ENCODE data around the gene PXDN. TPM values are rescaled to one million over a fixed set of nuclear protein-coding genes. Genes with fewer than 3 reads are reported as not detected.

PXDN gene
- total RNA-seq, 1 donor from 2014 or later = 1.1 TPM

DNA sequence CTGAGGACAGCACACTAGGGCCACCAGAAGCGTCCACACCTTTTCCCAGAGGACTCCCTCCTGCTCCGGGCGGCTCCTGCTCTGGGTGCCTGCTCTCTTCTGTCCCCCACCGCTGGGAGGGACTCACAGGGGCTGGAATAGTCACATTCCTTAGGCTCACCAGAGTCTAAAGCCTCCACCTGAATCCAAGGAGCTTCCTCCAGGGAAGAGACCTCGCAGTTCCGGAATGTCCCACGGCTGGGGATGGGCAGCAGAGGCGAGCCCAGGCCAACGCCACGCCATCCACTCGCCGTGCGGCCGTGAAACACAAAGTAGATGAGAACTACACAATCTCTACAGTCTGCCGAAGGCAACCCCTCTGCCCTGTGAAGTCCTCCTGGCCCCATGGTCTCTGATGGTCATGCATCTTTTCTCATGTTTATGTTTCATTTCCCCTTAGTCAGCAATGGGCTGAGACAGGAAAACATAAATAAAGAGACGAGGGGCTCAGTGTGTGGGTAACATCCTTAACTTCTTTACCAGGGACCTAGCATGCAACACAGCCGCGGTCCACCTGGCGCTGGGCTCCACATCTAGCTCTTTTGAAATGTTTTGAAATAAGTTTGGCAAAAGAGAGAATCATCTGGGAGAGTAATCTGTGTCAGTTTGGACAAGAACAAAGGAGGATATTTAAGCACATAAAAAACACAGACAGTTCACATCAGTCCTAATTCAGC lies 98.4 kb downstream of the PXDN start:
- Mint-ChIP-seq H3K27ac (no peak overlapping the region), H3K27me3 (no peaks in the 10 kb centered on the region), H3K36me3 (ENCODE audit: low read depth) (no peaks in the 10 kb centered on the region), H3K4me3 (no peak overlapping the region), H3K4me1 (no peaks in the 10 kb centered on the region), H3K9me3 (no peaks in the 10 kb centered on the region)
- intact Hi-C loops (cut with micrococcal nuclease) = no loop called here
- DNase-seq = no peak

DNA sequence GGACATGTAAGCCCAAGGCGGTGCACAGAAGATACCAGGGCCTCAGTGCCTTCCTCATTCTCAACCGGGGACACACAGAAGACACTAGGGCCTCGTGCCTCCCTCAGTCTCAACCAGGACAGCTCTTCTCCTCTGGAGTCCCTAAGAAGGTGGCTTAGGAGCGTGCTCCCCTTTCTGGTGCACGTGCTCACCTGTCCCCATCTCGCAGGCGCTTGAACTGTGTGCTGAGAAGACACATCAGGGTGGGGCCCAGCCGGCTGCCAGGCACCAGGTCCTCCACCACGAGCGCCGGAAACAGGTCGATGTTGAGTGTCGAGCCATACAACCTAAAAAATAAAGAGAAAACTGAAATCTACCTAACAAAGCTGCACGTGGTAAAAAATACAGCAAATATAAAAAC lies 99.9 kb downstream of the PXDN start:
- Mint-ChIP-seq H3K27ac (no peak overlapping the region), H3K4me1 (no peaks in the 10 kb centered on the region), H3K36me3 (ENCODE audit: low read depth) (no peaks in the 10 kb centered on the region), H3K4me3 (no peak overlapping the region), H3K27me3 (no peaks in the 10 kb centered on the region), H3K9me3 (no peaks in the 10 kb centered on the region)
- intact Hi-C loops (cut with micrococcal nuclease) = no loop called here
- no peak for DNase-seq

DNA sequence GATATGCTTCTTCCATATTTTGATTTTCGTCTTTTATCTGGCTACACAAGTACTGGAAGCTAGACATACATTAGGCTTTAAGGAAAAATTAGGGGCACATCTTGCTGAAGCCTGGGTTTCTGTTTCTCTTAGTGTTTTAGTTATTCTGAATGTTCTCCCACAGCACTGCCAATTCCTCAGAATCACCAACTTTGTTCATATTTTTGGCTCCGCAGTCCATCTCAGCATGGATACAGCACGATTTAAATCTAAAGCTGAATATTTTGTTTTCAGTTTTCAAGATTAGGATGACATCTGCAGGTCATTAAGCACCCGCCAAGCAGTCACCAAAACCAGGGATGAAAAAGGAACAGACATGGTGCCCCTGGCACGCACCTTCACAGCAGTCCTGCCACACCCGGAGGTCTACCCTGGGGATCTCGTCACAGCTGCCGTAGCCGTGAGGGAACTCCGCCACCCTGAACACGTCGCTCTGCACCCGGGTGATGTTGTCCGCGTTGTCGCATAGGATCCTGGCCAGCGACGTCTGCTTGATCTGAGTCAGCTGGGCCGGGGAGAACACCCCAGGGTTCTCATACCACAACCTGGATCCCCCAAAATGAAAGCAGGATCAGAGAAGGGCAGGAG lies 101.2 kb downstream of the PXDN start:
- intact Hi-C loops (cut with micrococcal nuclease) = no loop called here
- Mint-ChIP-seq H3K36me3 (ENCODE audit: low read depth) (no peaks in the 10 kb centered on the region), H3K4me3 (no peak overlapping the region), H3K4me1 (no peaks in the 10 kb centered on the region), H3K27ac (no peak overlapping the region), H3K27me3 (no peaks in the 10 kb centered on the region), H3K9me3 (no peaks in the 10 kb centered on the region)
- no peak for DNase-seq

DNA sequence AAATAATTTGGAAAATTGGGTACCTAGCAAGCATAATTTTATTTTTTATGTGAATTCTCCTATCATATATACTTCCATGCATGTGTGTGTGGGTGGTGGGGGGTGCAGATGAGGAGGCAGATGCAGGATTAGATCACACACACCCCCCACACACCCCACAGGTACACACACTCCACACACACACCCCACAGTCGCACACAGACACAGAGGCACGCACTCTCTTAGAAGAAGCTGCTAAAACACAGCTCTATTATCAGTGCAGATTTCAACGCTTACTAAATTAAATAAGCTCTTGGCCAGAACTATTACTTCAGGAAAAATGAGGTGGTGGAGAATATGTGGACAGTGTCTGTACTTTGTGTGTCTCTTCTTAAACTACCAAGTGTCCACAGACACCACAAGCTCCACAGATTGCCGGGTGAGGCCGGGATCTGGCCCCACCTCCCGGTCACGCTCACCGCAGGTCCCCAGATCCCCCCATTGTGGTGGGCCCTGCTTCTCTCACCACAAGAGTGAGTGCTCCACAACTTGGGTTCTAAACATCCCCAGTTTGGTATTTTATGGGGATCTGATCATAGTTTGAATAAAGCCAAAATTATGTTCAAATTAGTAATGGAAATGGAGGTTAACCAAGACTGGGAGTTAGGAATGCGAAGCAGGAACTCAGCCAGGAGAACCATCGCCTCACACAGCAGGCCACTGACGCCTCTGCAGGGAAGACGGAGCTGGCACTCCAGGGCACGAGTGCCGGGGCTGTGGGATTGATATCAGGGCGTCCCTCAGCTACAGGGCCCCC lies 102.1 kb downstream of the PXDN start:
- Mint-ChIP-seq H3K27ac (no peak overlapping the region), H3K4me3 (no peak overlapping the region)
- intact Hi-C loops (cut with micrococcal nuclease) = no loop called here

DNA sequence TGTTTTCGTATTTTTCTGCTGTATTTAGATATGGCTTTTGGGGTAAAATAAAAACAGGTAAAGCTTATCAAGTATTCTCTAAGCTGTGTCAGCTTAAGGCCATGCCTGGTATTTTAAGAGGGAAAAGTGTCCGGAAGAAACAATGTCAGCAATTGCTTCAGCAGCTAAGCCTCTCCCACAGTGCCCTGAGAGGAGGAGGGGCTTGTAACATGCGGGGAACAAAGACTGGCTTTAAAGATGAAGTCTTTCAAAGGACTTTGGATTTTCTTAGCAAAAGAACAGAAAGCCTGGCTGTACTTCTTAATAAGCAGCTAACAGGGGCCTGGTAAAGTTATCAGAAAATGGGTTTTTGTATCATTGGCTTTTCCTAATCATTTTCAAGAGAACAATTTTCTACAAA lies 102.8 kb downstream of the PXDN start:
- H3K27ac Mint-ChIP-seq = no peak overlapping the region
- H3K36me3 Mint-ChIP-seq (ENCODE audit: low read depth) = no peaks in the 10 kb centered on the region
- no peaks in the 10 kb centered on the region for H3K4me1 Mint-ChIP-seq
- H3K27me3 Mint-ChIP-seq = no peaks in the 10 kb centered on the region
- no peak for DNase-seq
- no peak overlapping the region for H3K4me3 Mint-ChIP-seq
- intact Hi-C loops (cut with micrococcal nuclease) = no loop called here
- H3K9me3 Mint-ChIP-seq = no peaks in the 10 kb centered on the region

More for the DNA sequence above, 102.1 kb downstream of the PXDN start:
- Mint-ChIP-seq H3K9me3 (no peaks in the 10 kb centered on the region), H3K27me3 (no peaks in the 10 kb centered on the region), H3K4me1 (no peaks in the 10 kb centered on the region), H3K36me3 (ENCODE audit: low read depth) (no peaks in the 10 kb centered on the region)
- DNase-seq = no peak

DNA sequence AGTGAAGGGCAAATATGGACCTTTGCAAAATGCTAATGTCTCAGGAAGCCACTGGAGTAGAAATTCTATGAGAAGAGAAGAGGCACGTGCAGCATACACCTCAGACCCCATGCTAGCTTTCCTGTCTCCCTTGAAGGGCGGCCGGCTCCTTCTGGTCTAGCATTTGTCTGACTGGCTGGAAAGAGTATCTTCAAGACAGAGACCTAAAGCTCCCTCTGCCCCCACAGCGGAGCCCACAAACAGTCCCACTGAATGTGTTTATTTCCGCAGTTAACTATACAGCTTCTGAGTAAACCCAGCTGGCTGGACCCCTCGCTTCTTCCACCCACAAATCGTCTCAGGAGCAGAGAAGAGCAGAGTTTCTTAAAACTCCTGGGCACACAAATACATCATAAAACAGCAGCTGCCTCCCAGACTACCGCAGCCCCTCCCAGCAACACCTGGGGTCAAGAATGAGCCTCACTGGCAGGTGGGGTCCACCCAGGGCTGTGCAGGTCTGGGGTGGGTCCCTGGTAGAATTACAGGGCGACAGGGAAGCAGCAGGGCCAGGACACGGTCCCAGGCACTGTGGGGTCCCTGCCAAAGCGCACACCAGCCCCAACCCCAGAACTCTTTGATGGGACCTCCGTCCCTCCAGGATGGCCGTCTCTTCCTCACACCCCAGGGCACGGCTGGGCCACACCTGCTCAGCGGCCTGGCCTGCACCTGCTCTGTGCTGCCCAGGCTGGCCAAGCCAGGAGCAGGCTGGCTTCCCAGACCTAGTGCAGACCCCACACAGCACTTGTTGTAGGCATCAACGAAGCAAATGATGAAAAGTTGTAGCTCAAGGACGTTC lies 103.8 kb downstream of the PXDN start:
- H3K36me3 Mint-ChIP-seq (ENCODE audit: low read depth) = no peaks in the 10 kb centered on the region

DNA sequence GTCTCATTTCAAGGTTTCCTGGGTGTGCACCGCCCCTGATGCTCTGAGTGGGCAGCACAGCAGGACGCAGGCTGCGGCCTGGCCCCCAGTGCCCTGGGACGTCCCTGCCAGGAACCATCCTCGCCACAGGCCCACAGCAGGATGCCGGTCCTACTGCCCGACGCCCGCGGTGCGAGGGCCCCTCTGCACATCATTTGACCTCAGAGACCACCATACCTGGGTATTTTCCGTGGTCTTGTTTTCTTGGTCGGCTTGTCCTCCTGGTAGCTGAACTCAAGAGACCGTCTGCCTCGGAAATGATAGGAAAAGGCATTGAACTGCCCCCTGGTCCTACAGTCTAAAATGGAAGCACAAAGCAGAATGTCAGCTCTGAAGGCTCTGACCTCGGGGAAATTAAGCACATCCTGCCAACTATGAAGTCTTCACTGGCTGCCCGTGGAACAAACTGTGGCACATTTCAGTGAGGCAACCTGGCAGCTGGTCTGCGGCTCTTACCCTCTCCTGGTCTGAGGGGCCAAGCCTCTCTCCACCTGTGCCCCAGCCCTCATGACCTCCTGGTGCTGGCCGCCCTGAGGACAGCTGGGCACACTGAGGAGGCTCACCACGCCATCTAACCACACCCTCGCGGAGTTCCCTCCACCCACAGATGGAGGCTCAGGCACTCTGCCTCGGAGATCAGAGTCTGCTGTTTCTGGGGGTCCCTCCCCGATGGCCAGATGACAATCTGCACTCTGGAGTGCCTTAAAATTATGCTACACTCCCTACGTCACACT lies 105.0 kb downstream of the PXDN start:
- Mint-ChIP-seq H3K9me3 (no peaks in the 10 kb centered on the region), H3K36me3 (ENCODE audit: low read depth) (no peaks in the 10 kb centered on the region), H3K4me1 (no peaks in the 10 kb centered on the region), H3K27ac (no peak overlapping the region), H3K4me3 (no peak overlapping the region), H3K27me3 (no peaks in the 10 kb centered on the region)
- no peak for DNase-seq
- intact Hi-C loops (cut with micrococcal nuclease) = no loop called here

More for the DNA sequence above, 103.8 kb downstream of the PXDN start:
- intact Hi-C loops (cut with micrococcal nuclease) = no loop called here
- no peak overlapping the region for H3K27ac Mint-ChIP-seq
- DNase-seq = no peak
- H3K27me3 Mint-ChIP-seq = no peaks in the 10 kb centered on the region
- H3K9me3 Mint-ChIP-seq = no peaks in the 10 kb centered on the region
- no peaks in the 10 kb centered on the region for H3K4me1 Mint-ChIP-seq
- H3K4me3 Mint-ChIP-seq = no peak overlapping the region

DNA sequence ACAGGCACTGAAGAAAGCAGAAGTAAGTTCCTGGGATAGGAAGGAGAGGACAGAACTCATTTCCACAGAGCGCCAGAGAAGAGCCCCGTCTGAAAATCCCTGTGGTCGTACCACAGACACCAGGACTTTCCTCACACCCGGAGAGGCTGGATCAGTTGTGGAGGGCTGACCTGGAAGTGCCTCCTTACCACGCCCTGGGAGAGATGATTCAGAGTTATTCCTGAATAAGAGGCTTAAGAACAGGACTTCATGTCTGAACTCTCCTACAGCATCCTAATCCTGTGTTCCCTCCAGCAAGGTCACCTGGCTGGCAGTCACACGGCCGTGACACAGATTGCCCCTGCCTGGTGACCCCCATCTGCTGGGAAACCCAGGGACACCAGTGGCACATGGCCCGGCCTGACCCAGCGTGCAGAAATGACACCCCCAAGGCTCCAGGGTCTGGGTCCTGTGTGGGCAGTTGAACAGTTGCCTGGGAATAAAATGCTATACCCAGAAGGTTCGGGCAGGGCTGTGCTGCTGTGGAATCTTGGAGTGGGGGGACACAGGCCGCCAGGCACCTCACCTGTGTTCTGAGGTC lies 105.9 kb downstream of the PXDN start:
- Mint-ChIP-seq H3K4me3 (no peak overlapping the region), H3K27ac (no peak overlapping the region), H3K4me1 (no peaks in the 10 kb centered on the region), H3K36me3 (ENCODE audit: low read depth) (no peaks in the 10 kb centered on the region), H3K27me3 (no peaks in the 10 kb centered on the region), H3K9me3 (no peaks in the 10 kb centered on the region)
- DNase-seq = no peak
- intact Hi-C loops (cut with micrococcal nuclease) = no loop called here

DNA sequence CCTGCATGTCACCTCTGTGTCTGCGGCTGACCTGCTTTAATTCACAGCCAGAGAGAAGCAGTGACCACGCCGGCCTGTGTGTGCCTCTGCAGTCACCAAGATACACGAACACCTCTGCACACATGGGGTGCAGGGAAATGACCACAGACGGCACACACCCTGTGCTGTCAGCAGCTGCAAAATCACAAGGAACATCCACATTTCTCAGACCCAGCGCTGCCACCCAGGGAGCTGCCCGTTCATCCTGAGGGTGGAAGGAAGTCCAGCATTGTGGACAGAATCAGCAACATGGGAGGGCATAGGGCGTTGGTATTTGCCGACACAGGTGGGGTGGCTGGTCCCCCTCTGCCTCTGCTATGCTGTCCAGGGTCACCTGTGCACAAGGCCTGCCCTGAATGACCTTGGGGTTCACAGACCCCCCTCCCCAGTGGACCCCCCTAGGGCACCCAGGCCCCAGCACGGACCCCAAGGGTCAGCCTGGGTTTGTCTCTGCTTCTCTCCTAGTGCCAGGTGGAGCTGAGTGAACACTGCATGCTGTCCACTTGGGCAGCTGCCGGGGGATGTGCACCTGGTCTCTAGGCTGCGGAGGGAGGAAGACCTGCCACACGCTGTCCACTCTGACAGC lies 107.4 kb downstream of the PXDN start:
- no peak overlapping the region for H3K4me3 Mint-ChIP-seq
- no peaks in the 10 kb centered on the region for H3K36me3 Mint-ChIP-seq (ENCODE audit: low read depth)
- no peaks in the 10 kb centered on the region for H3K4me1 Mint-ChIP-seq
- intact Hi-C loops (cut with micrococcal nuclease) = no loop called here
- no peaks in the 10 kb centered on the region for H3K9me3 Mint-ChIP-seq
- DNase-seq = no peak
- peaks cover 1% of the 10 kb centered on the region for H3K27me3 Mint-ChIP-seq
- H3K27ac Mint-ChIP-seq = no peak overlapping the region

DNA sequence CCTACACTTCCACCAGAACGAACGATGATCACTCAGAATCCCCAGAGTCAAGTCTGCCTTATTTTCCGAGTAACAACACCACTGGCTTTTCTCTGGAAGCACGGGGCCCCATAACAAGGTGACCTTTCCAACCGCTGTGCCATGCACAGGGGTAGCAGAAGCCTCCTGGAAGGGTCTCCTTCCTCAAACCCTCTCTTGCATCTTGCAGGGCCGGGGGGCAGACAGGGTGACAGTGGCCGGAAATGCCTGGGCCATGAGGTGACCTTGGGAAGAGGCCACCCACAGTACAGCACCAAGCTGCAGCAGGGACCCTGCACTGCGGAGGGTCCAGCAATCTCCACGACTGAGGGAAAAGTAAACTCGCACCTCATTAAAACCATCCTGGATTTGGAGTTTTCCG lies 108.5 kb downstream of the PXDN start:
- no peak overlapping the region for H3K27ac Mint-ChIP-seq
- H3K4me1 Mint-ChIP-seq = no peaks in the 10 kb centered on the region
- no peak overlapping the region for H3K4me3 Mint-ChIP-seq
- no peaks in the 10 kb centered on the region for H3K36me3 Mint-ChIP-seq (ENCODE audit: low read depth)
- no peak for DNase-seq
- no peaks in the 10 kb centered on the region for H3K9me3 Mint-ChIP-seq
- H3K27me3 Mint-ChIP-seq = peaks cover 1% of the 10 kb centered on the region
- intact Hi-C loops (cut with micrococcal nuclease) = no loop called here

DNA sequence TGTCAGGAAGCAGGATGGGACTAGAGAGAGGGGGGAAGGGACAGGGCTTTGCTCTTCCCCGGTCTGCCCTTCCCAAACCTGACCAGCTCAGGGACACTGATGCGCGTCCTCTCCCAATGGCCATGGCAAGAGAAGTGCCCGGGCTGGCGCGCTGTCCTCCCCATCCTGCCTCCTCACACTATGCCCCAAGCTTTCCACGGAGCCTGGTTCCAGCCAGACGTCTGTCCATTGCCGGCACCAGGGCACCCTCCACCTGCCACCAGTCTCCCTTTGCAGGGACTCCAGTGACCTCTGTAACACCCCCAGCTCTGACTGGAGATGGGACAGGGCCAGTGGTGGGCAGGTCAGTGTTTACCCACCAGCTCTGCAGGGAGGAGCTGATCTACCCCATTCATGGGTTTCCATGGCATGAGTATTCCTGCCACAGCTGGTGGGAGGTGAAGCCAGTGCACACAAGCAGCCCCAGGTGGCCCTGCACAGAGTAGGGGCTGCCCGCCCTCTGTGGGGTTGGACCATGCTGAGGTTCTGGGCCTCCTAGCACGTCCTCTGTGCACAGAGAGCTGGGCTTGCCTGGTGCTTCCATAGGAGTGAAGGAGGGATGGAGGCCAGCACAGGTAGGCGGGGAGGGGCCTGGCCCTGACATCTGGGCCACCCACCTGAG lies 109.5 kb downstream of the PXDN start:
- no peaks in the 10 kb centered on the region for H3K4me1 Mint-ChIP-seq
- no peak for DNase-seq
- H3K36me3 Mint-ChIP-seq (ENCODE audit: low read depth) = no peaks in the 10 kb centered on the region
- H3K4me3 Mint-ChIP-seq = no peak overlapping the region
- H3K9me3 Mint-ChIP-seq = no peaks in the 10 kb centered on the region
- no peak overlapping the region for H3K27ac Mint-ChIP-seq
- intact Hi-C loops (cut with micrococcal nuclease) = no loop called here
- peaks cover 1% of the 10 kb centered on the region for H3K27me3 Mint-ChIP-seq

DNA sequence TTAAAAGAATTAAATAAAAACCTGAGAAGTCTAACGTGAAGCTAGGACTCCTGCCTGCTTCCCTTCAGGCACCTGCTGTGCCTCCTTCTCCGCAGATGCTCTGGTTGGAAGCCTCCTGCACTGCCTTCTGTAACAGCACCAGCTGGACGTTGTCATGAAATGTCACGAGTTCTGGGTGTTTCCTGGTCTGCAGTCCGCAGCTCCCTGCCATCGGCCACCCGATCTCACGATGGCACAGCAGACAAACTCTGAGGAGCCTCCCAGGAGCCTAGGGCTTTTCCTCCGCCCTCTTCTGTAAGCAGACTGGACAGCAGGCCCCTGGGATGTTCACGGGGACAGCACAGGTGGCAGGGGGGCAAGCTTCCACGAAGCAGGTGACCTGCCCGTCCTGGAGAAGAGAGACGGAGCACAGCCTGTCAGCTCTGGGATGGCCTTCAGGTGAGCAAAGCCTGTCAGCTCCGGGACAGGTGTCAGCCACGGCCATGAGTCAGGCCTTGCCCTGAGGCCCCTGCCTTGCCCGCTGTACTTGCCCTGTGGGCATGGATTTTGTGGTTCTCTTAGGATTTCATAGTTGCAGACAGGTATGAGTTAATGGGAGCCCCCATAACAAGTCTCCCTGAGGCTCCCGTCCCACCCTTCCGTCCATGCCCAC lies 110.3 kb downstream of the PXDN start:
- no peak for DNase-seq
- Mint-ChIP-seq H3K36me3 (ENCODE audit: low read depth) (no peaks in the 10 kb centered on the region), H3K9me3 (no peaks in the 10 kb centered on the region), H3K27me3 (peaks cover 1% of the 10 kb centered on the region), H3K4me1 (no peaks in the 10 kb centered on the region), H3K4me3 (no peak overlapping the region), H3K27ac (no peak overlapping the region)
- intact Hi-C loops (cut with micrococcal nuclease) = no loop called here

Data from activated CD4-positive, alpha-beta T cell treated with anti-CD3 and anti-CD28 coated beads, Interleukin-2, amount 10 ng/mL, durations not matched to agents 24 days and 14 days (primary cell).